K562 (cell line): ENCODE measurements around the gene ARHGEF16. TPM values are rescaled to one million over a fixed set of nuclear protein-coding genes. Genes with fewer than 3 reads are reported as not detected.

Source experiments
- CBX1 ChIP-seq: sonication (generic); IDR thresholded peaks from 2 replicates; pipeline ENCODE4 v1.6.1; 2016; ENCODE audit warnings: antibody characterized with exemption, low read depth, mild to moderate bottlenecking
- CBX3 ChIP-seq, 2 experiments: IDR thresholded peaks; 1 replicate in 1 of 2; 2 replicates in 1 of 2; pipeline ENCODE4 v1.6.1; 2012; ENCODE audit warnings: inconsistent platforms in 2 of 2, low read length in 2 of 2, borderline replicate concordance in 1 of 2, control low read depth in 1 of 2
- CC2D1A ChIP-seq: fragments of 450-650 bp; IDR thresholded peaks from 2 replicates; pipeline ENCODE4 v1.6.1; 2017; ENCODE audit warnings: mild to moderate bottlenecking
- DIDO1 ChIP-seq: fragments of 450-650 bp; IDR thresholded peaks from 2 replicates; pipeline ENCODE4 v1.6.1; 2016; ENCODE audit warnings: low read depth, missing biosample characterization, missing genetic modification characterization
- HES1 ChIP-seq: fragments of 450-650 bp; IDR thresholded peaks from 2 replicates; pipeline ENCODE4 v1.6.1; 2016; ENCODE audit warnings: low read depth, mild to moderate bottlenecking, moderate library complexity
- HNRNPK ChIP-seq: fragments of 200-400 bp; formaldehyde crosslinking; IDR thresholded peaks from one replicate; pipeline ENCODE4 v1.6.1; 2018; ENCODE audit warnings: mild to moderate bottlenecking, low read depth, low read length; ENCODE audit not compliant: poor library complexity, severe bottlenecking
- NR4A1 ChIP-seq, 2 experiments: fragments of 250-450 bp in 1 of 2; fragments of 450-650 bp in 1 of 2; sonication (Bioruptor Pico) in 1 of 2; IDR thresholded peaks; 2 replicates each; pipeline versions ENCODE4 v1.4.0 to v1.6.1; 2016 to 2020; ENCODE audit warnings: mild to moderate bottlenecking in 2 of 2, missing compliant biosample characterization in 1 of 2, missing genetic modification characterization in 1 of 2, moderate library complexity in 1 of 2
- RFX1 ChIP-seq: fragments of 450-650 bp; IDR thresholded peaks from 2 replicates; pipeline ENCODE4 v1.6.1; 2016; ENCODE audit warnings: mild to moderate bottlenecking, moderate library complexity
- SLC30A9 ChIP-seq: fragments of 250-450 bp; sonication (Bioruptor Pico); IDR thresholded peaks from 2 replicates; pipeline ENCODE4 v1.8.0; 2022; ENCODE audit warnings: mild to moderate bottlenecking, moderate library complexity
- TAF7 ChIP-seq: fragments of 450-650 bp; IDR thresholded peaks from 2 replicates; pipeline ENCODE4 v1.6.1; 2016; ENCODE audit warnings: missing genetic modification characterization, missing compliant biosample characterization
- TFE3 ChIP-seq: fragments of 450-650 bp; formaldehyde crosslinking; IDR thresholded peaks from 2 replicates; pipeline ENCODE4 v1.4.0; 2020; ENCODE audit warnings: mild to moderate bottlenecking, mixed read lengths
- TRIM28 ChIP-seq: fragments of 450-650 bp; IDR thresholded peaks from 2 replicates; pipeline ENCODE4 v1.6.1; 2017
- polyA plus RNA-seq, 8 experiments: library from polyadenylated mRNA; depleted of rRNA in 4 of 8; stranded (reverse) in 5 of 8; unstranded in 3 of 8; fragments of >200 nt; fragmentation: Nextera tagmentation in 2 of 8; fragmentation: Illumina TruSeq in 1 of 8; extraction: Ambion mirVana in 2 of 8; extraction: Trizol in 1 of 8; gene quantifications; 2 replicates each; pipeline versions ENCODE4 v1.2.1 to v1.2.3, GENCODE V29; 2011 to 2014; ENCODE audit warnings: inconsistent platforms in 1 of 8, missing spikeins in 1 of 8
- total RNA-seq, 7 experiments: library from RNA; depleted of rRNA in 6 of 7; stranded (reverse); fragments of >200 nt in 6 of 7; fragmentation: Illumina TruSeq in 2 of 7; extraction: Trizol in 2 of 7; gene quantifications; 2 replicates each; pipeline versions ENCODE4 v1.2.1 to v1.2.3, GENCODE V29; 2011 to 2021; ENCODE audit warnings: low replicate concordance in 1 of 7
- TF ChIP-seq, protein P1 (sequence below), 2 experiments: fragments of 450-650 bp in 1 of 2; sonication (generic) in 1 of 2; formaldehyde crosslinking in 1 of 2; IDR thresholded peaks; 2 replicates each; pipeline versions ENCODE4 v1.7.1 to v1.9.0; 2016 to 2022; ENCODE audit warnings: inconsistent platforms in 1 of 2, mild to moderate bottlenecking in 1 of 2, missing genetic modification reagents in 1 of 2
- TF ChIP-seq, protein P2 (sequence below): IDR thresholded peaks from 2 replicates; pipeline ENCODE4 v1.6.1; 2011; ENCODE audit warnings: borderline replicate concordance, low read depth, mild to moderate bottlenecking, moderate library complexity, low read length; ENCODE audit not compliant: insufficient read depth, poor library complexity, severe bottlenecking

Gene ARHGEF16
- total and polyA plus RNA-seq, 9 of the 15 experiments (the other 6 are each of a cell fraction or from before 2014, with no cell fraction given), result 0.15 to 1.2 (median 0.49) TPM; not detected in 2

GRCh38 chr1:3518256-3518655 is 63.8 kb downstream of the ARHGEF16 start (continued):
- TF ChIP-seq, protein P1, sequence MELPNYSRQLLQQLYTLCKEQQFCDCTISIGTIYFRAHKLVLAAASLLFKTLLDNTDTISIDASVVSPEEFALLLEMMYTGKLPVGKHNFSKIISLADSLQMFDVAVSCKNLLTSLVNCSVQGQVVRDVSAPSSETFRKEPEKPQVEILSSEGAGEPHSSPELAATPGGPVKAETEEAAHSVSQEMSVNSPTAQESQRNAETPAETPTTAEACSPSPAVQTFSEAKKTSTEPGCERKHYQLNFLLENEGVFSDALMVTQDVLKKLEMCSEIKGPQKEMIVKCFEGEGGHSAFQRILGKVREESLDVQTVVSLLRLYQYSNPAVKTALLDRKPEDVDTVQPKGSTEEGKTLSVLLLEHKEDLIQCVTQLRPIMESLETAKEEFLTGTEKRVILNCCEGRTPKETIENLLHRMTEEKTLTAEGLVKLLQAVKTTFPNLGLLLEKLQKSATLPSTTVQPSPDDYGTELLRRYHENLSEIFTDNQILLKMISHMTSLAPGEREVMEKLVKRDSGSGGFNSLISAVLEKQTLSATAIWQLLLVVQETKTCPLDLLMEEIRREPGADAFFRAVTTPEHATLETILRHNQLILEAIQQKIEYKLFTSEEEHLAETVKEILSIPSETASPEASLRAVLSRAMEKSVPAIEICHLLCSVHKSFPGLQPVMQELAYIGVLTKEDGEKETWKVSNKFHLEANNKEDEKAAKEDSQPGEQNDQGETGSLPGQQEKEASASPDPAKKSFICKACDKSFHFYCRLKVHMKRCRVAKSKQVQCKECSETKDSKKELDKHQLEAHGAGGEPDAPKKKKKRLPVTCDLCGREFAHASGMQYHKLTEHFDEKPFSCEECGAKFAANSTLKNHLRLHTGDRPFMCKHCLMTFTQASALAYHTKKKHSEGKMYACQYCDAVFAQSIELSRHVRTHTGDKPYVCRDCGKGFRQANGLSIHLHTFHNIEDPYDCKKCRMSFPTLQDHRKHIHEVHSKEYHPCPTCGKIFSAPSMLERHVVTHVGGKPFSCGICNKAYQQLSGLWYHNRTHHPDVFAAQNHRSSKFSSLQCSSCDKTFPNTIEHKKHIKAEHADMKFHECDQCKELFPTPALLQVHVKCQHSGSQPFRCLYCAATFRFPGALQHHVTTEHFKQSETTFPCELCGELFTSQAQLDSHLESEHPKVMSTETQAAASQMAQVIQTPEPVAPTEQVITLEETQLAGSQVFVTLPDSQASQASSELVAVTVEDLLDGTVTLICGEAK (IDR thresholded peaks at IDR 0.05), result no peak
- TF ChIP-seq, protein P1 (CRISPR knock-in tag; IDR thresholded peaks at IDR 0.05), result no peak
- TF ChIP-seq CBX3 (IDR thresholded peaks at IDR 0.05; ENCODE audit: borderline replicate concordance in 1 of 2, low read length in 2 of 2) (peak in 1 of 2 experiments; percentile 93; a peak in 2 of 3 replicates), NR4A1 (CRISPR knock-in tag; IDR thresholded peaks at IDR 0.05) (no peak), NR4A1 (tag; IDR thresholded peaks at IDR 0.05) (no peak), DIDO1 (tag) (no peak), TRIM28 (0 out of 2 replicates have a peak, but pooled peaks have one; percentile 40), CBX1 (0 out of 2 replicates have a peak, but pooled peaks have one; percentile 47), HNRNPK (no peak), CC2D1A (no peak), RFX1 (no peak), HES1 (no peak), TAF7 (tag) (no peak), SLC30A9 (no peak), TFE3 (CRISPR knock-in tag) (no peak)
- TF ChIP-seq, protein P2, sequence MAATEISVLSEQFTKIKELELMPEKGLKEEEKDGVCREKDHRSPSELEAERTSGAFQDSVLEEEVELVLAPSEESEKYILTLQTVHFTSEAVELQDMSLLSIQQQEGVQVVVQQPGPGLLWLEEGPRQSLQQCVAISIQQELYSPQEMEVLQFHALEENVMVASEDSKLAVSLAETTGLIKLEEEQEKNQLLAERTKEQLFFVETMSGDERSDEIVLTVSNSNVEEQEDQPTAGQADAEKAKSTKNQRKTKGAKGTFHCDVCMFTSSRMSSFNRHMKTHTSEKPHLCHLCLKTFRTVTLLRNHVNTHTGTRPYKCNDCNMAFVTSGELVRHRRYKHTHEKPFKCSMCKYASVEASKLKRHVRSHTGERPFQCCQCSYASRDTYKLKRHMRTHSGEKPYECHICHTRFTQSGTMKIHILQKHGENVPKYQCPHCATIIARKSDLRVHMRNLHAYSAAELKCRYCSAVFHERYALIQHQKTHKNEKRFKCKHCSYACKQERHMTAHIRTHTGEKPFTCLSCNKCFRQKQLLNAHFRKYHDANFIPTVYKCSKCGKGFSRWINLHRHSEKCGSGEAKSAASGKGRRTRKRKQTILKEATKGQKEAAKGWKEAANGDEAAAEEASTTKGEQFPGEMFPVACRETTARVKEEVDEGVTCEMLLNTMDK, result peak; percentile 46
